ENCODE measurements around the gene IL2RA. TPM values are rescaled to one million over a fixed set of nuclear protein-coding genes. Genes with fewer than 3 reads are reported as not detected.
A peak's percentile ranks its signal among the peaks of the same experiment; 100 is the strongest.

The IL2RA gene
- total and polyA plus RNA-seq, 5 donors = 0.18 to 1.3 (median 0.76) TPM

GRCh38 chr10:6082496-6083395, 20.6 kb upstream of the IL2RA start:
- intact Hi-C loops (cut with DNase I) = loop anchor here in 1 of 4 donors (10.0 kb wide), 2 partner anchors 68 to 128 kb away; no protein-coding TSS in a partner anchor
- Histone ChIP-seq H3K4me3 (ENCODE audit: low read length) (no peak overlapping the region), H3K27ac (ENCODE audit: low read length) (no peak overlapping the region), H3K4me1 (ENCODE audit: control insufficient read depth, insufficient read depth, low read length) (peaks cover 7% of the 10 kb centered on the region), H3K9me3 (ENCODE audit: control insufficient read depth, low read length) (no peaks in the 10 kb centered on the region), H3K27me3 (ENCODE audit: control insufficient read depth, insufficient read depth) (no peaks in the 10 kb centered on the region)
- ATAC-seq (peak in 1 of 2 donors; percentile 33), DNase-seq (peak in 2 of 3 donors; percentile 63 to 81)
- WGBS = 60% methylated on average over 9 of the region's 9 CpGs

GRCh38 chr10:6080417-6080973, 18.3 kb upstream of the IL2RA start:
- peaks cover 7% of the 10 kb centered on the region for H3K4me1 ChIP-seq (ENCODE audit: control insufficient read depth, insufficient read depth, low read length)
- intact Hi-C loops (cut with DNase I) = loop anchor here in 1 of 4 donors (10.0 kb wide), 2 partner anchors 66 to 126 kb away; no protein-coding TSS in a partner anchor
- H3K27me3 ChIP-seq (ENCODE audit: control insufficient read depth, insufficient read depth) = no peaks in the 10 kb centered on the region
- H3K27ac ChIP-seq (ENCODE audit: low read length) = no peak overlapping the region
- ATAC-seq (no peak), DNase-seq (no peak)
- no peak overlapping the region for H3K4me3 ChIP-seq (ENCODE audit: low read length)
- no peaks in the 10 kb centered on the region for H3K9me3 ChIP-seq (ENCODE audit: control insufficient read depth, low read length)
- WGBS = 85% methylated on average over 4 of the region's 4 CpGs

- DNase-seq = no peak
- intact Hi-C loops (cut with DNase I) = loop anchor here in 1 of 4 donors (5.0 kb wide), 1 partner anchor 62 kb away; no protein-coding TSS in a partner anchor
- WGBS = 84% methylated on average over 4 of the region's 4 CpGs
- ATAC-seq = no peak
- no peak overlapping the region for H3K4me3 ChIP-seq (ENCODE audit: low read length)
- H3K27me3 ChIP-seq (ENCODE audit: control insufficient read depth, insufficient read depth) = no peaks in the 10 kb centered on the region
- no peak overlapping the region for H3K27ac ChIP-seq (ENCODE audit: low read length)
- peaks cover 7% of the 10 kb centered on the region for H3K4me1 ChIP-seq (ENCODE audit: control insufficient read depth, insufficient read depth, low read length)
- no peaks in the 10 kb centered on the region for H3K9me3 ChIP-seq (ENCODE audit: control insufficient read depth, low read length)
Observed at GRCh38 chr10:6079044-6079443, 16.9 kb upstream of the IL2RA start.

GRCh38 chr10:6077071-6077675, 15.0 kb upstream of the IL2RA start:
- no peaks in the 10 kb centered on the region for H3K27me3 ChIP-seq (ENCODE audit: control insufficient read depth, insufficient read depth)
- ATAC-seq (no peak), DNase-seq (no peak)
- H3K4me1 ChIP-seq (ENCODE audit: control insufficient read depth, insufficient read depth, low read length) = no peaks in the 10 kb centered on the region
- 79% methylated on average over 12 of the region's 12 CpGs for WGBS
- no peak overlapping the region for H3K27ac ChIP-seq (ENCODE audit: low read length)
- intact Hi-C loops (cut with DNase I) = loop anchor here in 1 of 4 donors (5.0 kb wide), 1 partner anchor 60 kb away; no protein-coding TSS in a partner anchor
- no peaks in the 10 kb centered on the region for H3K9me3 ChIP-seq (ENCODE audit: control insufficient read depth, low read length)
- H3K4me3 ChIP-seq (ENCODE audit: low read length) = no peak overlapping the region

GRCh38 chr10:6074489-6075301, 12.5 kb upstream of the IL2RA start:
- intact Hi-C loops (cut with DNase I) = loop anchor here in 1 of 4 donors (5.0 kb wide), 1 partner anchor 57 kb away; no protein-coding TSS in a partner anchor
- WGBS = 71% methylated on average over 17 of the region's 17 CpGs
- peak; percentile 28 to 33 for ATAC-seq

GRCh38 chr10:6072215-6072934, 10.2 kb upstream of the IL2RA start:
- Histone ChIP-seq H3K27ac (ENCODE audit: low read length) (peak overlapping the region; percentile 34), H3K9me3 (ENCODE audit: control insufficient read depth, low read length) (no peaks in the 10 kb centered on the region), H3K4me3 (ENCODE audit: low read length) (no peak overlapping the region), H3K4me1 (ENCODE audit: control insufficient read depth, insufficient read depth, low read length) (no peaks in the 10 kb centered on the region), H3K27me3 (ENCODE audit: control insufficient read depth, insufficient read depth) (no peaks in the 10 kb centered on the region)
- intact Hi-C loops (cut with DNase I) = no loop called here
- DNase-seq (no peak), ATAC-seq (peak in 1 of 2 donors; percentile 19)
- 65% methylated on average over 13 of the region's 13 CpGs for WGBS

More at GRCh38 chr10:6074489-6075301, 12.5 kb upstream of the IL2RA start:
- no peaks in the 10 kb centered on the region for H3K27me3 ChIP-seq (ENCODE audit: control insufficient read depth, insufficient read depth)
- H3K27ac ChIP-seq (ENCODE audit: low read length) = no peak overlapping the region
- no peak for DNase-seq
- no peaks in the 10 kb centered on the region for H3K4me1 ChIP-seq (ENCODE audit: control insufficient read depth, insufficient read depth, low read length)
- no peaks in the 10 kb centered on the region for H3K9me3 ChIP-seq (ENCODE audit: control insufficient read depth, low read length)
- H3K4me3 ChIP-seq (ENCODE audit: low read length) = no peak overlapping the region

GRCh38 chr10:6071181-6072175, 9.3 kb upstream of the IL2RA start:
- no peak for DNase-seq
- H3K9me3 ChIP-seq (ENCODE audit: control insufficient read depth, low read length) = no peaks in the 10 kb centered on the region
- WGBS = 76% methylated on average over 10 of the region's 10 CpGs
- ATAC-seq = peak; percentile 36 to 66
- peaks cover 2% of the 10 kb centered on the region for H3K4me1 ChIP-seq (ENCODE audit: control insufficient read depth, insufficient read depth, low read length)
- no peak overlapping the region for H3K4me3 ChIP-seq (ENCODE audit: low read length)
- H3K27me3 ChIP-seq (ENCODE audit: control insufficient read depth, insufficient read depth) = no peaks in the 10 kb centered on the region
- no peak overlapping the region for H3K27ac ChIP-seq (ENCODE audit: low read length)
- intact Hi-C loops (cut with DNase I) = no loop called here

- WGBS = 90% methylated on average over 5 of the region's 5 CpGs
- no peak for DNase-seq
- Histone ChIP-seq H3K27me3 (ENCODE audit: control insufficient read depth, insufficient read depth) (no peaks in the 10 kb centered on the region), H3K4me1 (ENCODE audit: control insufficient read depth, insufficient read depth, low read length) (peaks cover 7% of the 10 kb centered on the region), H3K9me3 (ENCODE audit: control insufficient read depth, low read length) (no peaks in the 10 kb centered on the region), H3K4me3 (ENCODE audit: low read length) (no peak overlapping the region), H3K27ac (ENCODE audit: low read length) (no peak overlapping the region)
- intact Hi-C loops (cut with DNase I) = no loop called here
- no peak for ATAC-seq
Observed at GRCh38 chr10:6070660-6071059, 8.5 kb upstream of the IL2RA start.
